T-helper 2 cell treated with Interferon-gamma antibody and Interleukin-4, amounts not matched to agents 5 μg/mL and 100 μg/mL, for 36 hours (primary cell): ENCODE measurements around the gene FBLIM1.
A peak's percentile ranks its signal among the peaks of the same experiment; 100 is the strongest.
"Not testable (repeated sequence)": the region's sequence is repeated elsewhere in the genome, so short reads cannot be mapped to it uniquely, and the experiment has no call there.

Source experiments
- DNase-seq: peaks from one replicate; pipeline ENCODE4 v3.0.0; 2021; ENCODE audit warnings: low spot score
- H3K27ac Mint-ChIP-seq: one replicate; pipeline ENCODE4 v1.8.0; 2021; ENCODE audit warnings: mild to moderate bottlenecking, mixed read lengths
- H3K27me3 Mint-ChIP-seq: one replicate; pipeline ENCODE4 v1.8.0; 2021; ENCODE audit warnings: low read depth, mixed read lengths
- H3K36me3 Mint-ChIP-seq: one replicate; pipeline ENCODE4 v1.8.0; 2021; ENCODE audit warnings: low read depth, mixed read lengths
- H3K4me1 Mint-ChIP-seq: one replicate; pipeline ENCODE4 v1.8.0; 2021; ENCODE audit warnings: low read depth, mixed read lengths
- H3K4me3 Mint-ChIP-seq: one replicate; pipeline ENCODE4 v1.8.0; 2022; ENCODE audit warnings: mild to moderate bottlenecking, moderate library complexity, mixed read lengths
- H3K9me3 Mint-ChIP-seq: one replicate; pipeline ENCODE4 v1.8.0; 2021; ENCODE audit warnings: mixed read lengths

Gene FBLIM1

DNA sequence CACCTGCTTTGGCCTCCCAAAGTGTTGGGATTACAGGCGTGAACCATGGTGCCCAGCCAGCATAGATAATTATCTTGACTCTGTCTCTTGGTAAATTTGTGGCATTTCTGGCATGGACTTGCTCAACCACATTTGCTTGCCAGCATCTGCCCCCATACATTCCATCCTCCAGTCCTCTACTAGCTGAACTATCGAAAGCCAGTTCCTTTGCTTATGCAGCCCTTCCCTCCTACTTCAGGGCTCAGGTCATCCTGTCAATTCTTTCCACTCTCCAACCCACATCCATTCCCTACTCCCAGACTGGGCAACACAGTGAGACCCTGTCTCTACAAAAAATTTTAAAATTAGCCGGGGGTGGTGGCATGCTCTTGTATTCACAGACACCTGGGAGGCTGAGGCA is 61.9 kb downstream of the FBLIM1 start:
- H3K27me3 Mint-ChIP-seq: no peaks in the 10 kb centered on the region
- H3K36me3 Mint-ChIP-seq: no peaks in the 10 kb centered on the region
- no peaks in the 10 kb centered on the region for H3K9me3 Mint-ChIP-seq
- no peak overlapping the region for H3K4me3 Mint-ChIP-seq
- peaks cover 6% of the 10 kb centered on the region for H3K4me1 Mint-ChIP-seq
- H3K27ac Mint-ChIP-seq: no peak overlapping the region
- no peak for DNase-seq

DNA sequence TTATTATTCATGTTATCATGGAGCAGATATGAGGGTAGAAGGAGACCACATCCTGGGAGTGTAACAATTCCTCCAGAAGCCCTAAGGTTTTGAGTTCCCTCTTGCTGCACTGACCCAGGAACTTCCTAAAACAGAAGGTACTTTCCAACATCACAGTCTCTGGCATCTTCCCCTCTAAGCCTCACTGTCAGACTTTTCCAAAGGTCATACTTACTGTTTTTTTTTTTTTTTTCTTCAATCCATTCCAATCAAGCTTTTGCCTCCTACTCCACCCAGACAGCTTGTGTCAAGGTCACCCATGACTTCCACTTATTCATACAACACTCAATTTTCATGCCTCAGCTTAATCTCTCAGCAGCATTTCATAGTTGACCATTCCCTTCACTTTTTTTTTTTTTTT is 67.2 kb downstream of the FBLIM1 start:
- H3K4me3 Mint-ChIP-seq: no peak overlapping the region
- H3K4me1 Mint-ChIP-seq: peaks cover 12% of the 10 kb centered on the region
- H3K9me3 Mint-ChIP-seq: no peaks in the 10 kb centered on the region
- no peaks in the 10 kb centered on the region for H3K36me3 Mint-ChIP-seq
- H3K27me3 Mint-ChIP-seq: no peaks in the 10 kb centered on the region
- H3K27ac Mint-ChIP-seq: no peak overlapping the region
- no peak for DNase-seq

DNA sequence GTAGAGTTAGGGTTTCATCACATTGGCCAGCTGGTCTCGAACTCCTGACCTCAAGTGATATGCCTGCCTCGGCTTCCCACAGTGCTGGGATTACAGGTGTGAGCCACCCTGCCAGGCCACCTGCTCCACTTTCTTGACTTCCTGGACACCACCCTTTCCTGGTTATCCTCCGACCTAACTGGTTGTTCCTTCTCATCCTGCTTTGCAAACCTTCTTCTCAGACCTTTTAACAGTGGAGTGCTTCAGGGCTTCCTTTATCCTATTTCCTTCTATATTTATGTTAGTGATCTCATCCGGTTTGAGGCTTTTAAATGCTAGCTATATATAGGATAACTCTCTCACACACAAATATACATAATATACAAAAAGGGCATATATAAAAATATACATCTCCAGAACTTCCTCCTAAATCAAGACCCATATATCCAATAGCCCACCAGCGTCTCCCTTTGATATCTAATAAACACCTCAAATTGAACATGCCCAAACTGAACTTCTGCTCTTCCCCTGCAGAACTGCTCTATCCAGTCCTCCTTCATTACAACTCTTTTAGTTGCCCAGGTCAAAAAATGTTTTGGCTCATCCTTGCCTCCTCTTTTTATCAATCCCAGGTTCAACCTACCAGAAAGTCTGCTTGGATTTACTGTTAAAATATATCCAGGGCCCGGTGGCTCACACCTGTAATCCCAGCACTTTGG is 68.4 kb downstream of the FBLIM1 start:
- Mint-ChIP-seq H3K36me3 (peaks cover 4% of the 10 kb centered on the region), H3K4me3 (no peak overlapping the region), H3K27ac (no peak overlapping the region), H3K9me3 (no peaks in the 10 kb centered on the region), H3K4me1 (peaks cover 16% of the 10 kb centered on the region), H3K27me3 (no peaks in the 10 kb centered on the region)
- DNase-seq: no peak

DNA sequence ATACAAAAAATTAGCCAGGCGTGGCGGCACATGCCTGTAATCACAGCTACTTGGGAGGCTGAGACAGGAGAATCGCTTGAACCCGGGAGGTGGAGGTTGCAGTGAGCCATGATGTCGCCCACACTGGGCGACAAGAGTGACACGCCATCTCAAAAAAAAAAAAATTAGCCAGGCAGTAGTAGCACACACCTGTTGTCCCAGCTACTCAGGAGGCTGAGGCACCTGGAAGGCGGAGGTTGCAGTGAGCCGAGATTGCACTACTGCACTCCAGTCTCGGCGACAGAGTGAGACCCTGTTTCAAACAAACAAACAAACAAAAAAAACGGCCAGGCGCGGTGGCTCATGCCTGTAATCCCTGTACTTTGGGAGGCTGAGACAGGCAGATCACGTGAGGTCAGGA is 69.0 kb downstream of the FBLIM1 start:
- not testable (repeated sequence) for H3K27me3 Mint-ChIP-seq, H3K4me3 Mint-ChIP-seq, DNase-seq, H3K27ac Mint-ChIP-seq, H3K36me3 Mint-ChIP-seq, H3K9me3 Mint-ChIP-seq
- H3K4me1 Mint-ChIP-seq: peaks cover 16% of the 10 kb centered on the region

DNA sequence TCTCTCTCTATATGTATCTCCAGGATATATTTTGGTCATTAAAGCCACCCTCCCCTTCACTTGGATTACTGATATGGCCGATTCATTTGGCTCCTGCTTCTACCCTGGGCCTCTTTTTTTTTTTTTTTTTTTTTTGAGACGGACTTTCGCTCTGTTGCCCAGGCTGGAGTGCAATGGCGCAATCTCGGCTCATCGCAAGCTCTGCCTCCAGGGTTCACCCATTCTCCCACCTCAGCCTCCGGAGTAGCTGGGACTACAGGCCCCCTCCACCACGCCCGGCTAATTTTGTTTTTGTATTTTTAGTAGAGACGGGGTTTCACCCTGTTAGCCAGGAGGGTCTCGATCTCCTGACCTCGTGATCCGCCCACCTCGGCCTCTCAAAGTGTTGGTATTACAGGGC is 70.3 kb downstream of the FBLIM1 start:
- H3K27me3 Mint-ChIP-seq, H3K27ac Mint-ChIP-seq, H3K9me3 Mint-ChIP-seq, H3K4me3 Mint-ChIP-seq, DNase-seq, H3K36me3 Mint-ChIP-seq: not testable (repeated sequence)
- peaks cover 20% of the 10 kb centered on the region for H3K4me1 Mint-ChIP-seq

DNA sequence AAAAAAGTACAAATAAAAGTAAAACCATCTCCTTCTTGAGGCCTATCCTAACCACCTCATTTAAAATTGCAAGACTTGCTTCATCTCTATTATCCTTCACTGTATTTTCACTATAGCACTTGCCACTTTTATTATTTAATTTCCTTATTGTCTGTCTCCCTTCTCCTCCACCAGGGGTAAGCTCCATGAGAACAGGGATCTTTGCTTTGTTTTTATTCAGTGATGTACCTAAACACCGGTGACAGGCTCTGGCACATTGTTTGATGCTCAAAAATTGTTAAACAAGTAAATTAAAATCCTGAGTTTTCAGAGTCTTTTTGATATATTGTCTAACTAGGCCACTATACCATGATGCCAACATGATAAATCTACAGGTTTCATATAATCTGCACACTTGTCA is 71.7 kb downstream of the FBLIM1 start:
- Mint-ChIP-seq H3K4me3 (no peak overlapping the region), H3K27ac (peak overlapping the region; percentile 3), H3K4me1 (peaks cover 20% of the 10 kb centered on the region)

DNA sequence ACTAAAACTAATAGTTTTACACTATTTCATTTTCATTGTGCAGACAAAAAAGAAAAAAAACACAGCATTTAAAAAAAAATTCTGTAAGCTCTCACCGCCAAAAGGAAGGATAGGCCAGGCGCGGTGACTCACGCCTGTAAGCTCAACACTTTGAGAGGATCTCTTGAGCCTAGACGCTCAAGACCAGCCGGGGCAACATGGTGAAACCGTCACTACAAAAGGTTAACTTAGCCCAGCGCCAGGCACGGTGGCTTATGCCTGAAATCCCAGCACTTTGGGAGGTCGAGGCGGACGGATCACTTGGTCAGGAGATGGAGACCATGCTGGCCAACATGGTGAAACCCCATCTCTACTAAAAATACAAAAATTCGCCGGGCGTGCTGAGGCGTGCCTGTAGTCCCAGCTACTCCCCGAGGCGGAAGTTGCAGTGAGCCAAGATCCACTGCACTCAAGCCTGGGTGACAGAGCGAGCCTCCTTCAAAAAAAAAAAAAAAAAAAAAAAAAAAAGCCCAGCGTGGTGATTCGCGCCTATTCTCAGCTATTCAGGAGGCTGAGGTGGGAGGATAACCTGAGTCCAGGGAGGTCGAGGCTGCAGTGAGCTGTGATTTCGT is 74.6 kb downstream of the FBLIM1 start:
- Mint-ChIP-seq H3K36me3 (peaks cover 18% of the 10 kb centered on the region), H3K4me1 (peaks cover 32% of the 10 kb centered on the region), H3K27me3 (peaks cover 2% of the 10 kb centered on the region), H3K4me3 (peak overlapping the region; percentile 96), H3K27ac (peak overlapping the region; percentile 98), H3K9me3 (no peaks in the 10 kb centered on the region)
- DNase-seq: peak; percentile 49

More for the DNA sequence above, 71.7 kb downstream of the FBLIM1 start:
- H3K27me3 Mint-ChIP-seq: no peaks in the 10 kb centered on the region
- no peak for DNase-seq
- H3K36me3 Mint-ChIP-seq: peaks cover 13% of the 10 kb centered on the region
- no peaks in the 10 kb centered on the region for H3K9me3 Mint-ChIP-seq

DNA sequence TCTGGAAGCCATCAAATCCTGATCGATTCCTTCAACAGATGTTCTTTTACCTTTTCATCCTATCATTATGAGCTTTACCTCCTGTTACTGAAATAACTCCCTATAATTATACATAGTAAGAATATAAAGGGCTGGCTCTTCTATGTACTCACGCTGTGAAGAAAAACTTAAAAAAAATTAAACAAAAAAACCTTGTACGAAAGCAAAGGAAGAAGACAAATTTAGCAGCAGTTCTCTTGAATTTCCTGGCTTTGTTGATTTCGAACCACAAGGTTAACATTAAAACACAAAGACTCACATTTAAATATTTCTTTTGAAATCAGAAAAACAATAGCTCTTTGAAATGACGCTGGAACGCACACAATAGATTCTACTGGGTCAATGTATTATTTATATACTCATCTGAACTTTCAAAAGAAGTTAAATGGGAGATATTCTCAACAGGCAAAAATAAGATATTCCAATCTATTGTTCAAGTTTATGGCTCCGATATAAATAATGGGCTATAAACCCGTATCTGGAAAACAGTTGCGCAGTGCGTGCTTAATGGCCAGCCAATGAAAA is 75.3 kb downstream of the FBLIM1 start:
- DNase-seq: no peak
- H3K27ac Mint-ChIP-seq: peak overlapping the region; percentile 98
- H3K27me3 Mint-ChIP-seq: peaks cover 2% of the 10 kb centered on the region
- no peaks in the 10 kb centered on the region for H3K9me3 Mint-ChIP-seq
- peak overlapping the region; percentile 96 for H3K4me3 Mint-ChIP-seq
- peaks cover 32% of the 10 kb centered on the region for H3K4me1 Mint-ChIP-seq
- H3K36me3 Mint-ChIP-seq: peaks cover 18% of the 10 kb centered on the region

DNA sequence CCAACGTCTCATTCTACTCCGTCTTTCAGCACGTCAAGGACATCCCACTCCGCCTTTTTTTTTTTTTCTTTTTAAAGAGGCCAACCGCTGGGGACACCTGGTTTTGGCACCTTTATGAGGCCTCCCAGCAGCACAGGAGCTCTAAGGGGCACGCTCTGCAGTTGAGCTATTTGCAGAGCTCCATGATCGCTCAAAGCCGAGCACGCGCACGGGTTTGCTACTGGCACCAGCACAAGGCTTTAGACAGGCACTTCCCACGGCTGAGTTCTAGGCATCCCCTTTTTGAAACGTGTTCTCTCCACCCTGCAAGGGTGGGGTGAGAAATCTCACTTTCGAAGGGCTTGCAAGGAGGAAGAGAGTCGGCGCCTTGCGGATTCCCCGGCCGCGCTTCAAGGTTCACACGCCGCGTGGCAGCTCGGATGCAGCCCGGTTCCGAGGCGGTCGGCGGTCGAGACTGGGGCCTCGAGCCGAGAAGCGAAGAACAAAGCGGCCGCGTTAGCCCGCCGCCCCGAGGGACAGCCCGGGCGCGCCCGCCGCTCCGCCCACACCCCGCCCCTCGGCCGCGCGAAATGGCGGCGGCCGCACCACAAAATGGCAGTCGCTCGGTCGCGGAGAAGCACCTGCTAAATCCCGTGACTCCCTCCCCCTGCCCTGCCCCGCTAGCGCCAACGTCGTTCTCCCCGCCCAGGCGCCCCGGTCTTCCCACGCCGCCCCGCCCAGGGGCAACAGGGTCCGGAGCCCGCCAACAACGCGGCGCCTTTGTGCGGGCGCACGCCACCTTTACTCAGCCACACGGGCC is 76.0 kb downstream of the FBLIM1 start:
- H3K4me1 Mint-ChIP-seq: peaks cover 31% of the 10 kb centered on the region
- H3K9me3 Mint-ChIP-seq: no peaks in the 10 kb centered on the region
- peak; percentile 90 for DNase-seq
- peaks cover 2% of the 10 kb centered on the region for H3K27me3 Mint-ChIP-seq
- peaks cover 18% of the 10 kb centered on the region for H3K36me3 Mint-ChIP-seq
- peak overlapping the region; percentile 96 for H3K4me3 Mint-ChIP-seq
- H3K27ac Mint-ChIP-seq: peak overlapping the region; percentile 98

DNA sequence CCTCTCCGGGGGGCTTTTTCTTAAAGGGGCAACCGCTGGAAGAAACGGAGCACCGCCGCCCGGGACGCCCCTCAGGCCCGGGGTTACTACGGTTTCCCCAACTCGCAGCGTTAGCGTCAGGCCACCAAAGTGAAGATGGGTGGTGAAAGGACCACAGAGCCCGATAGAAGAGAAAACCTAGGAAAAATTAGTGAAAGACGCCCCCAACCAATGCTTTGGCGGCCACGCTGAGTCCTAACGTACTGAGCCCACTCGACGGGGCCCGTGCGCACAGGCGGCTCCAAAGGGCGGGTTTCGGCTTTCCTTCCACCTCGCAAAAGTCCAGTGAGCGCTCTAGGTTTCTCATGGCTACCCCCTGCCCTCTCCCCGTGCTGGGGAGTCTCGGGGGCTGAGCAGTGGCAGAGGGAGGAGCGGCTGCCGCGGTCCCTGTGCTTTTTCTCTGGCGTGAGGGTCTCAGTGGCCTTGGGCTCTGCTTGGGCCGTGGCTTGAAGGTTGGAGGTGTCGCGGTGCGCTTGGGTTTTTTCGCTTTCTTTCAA is 76.7 kb downstream of the FBLIM1 start:
- H3K4me3 Mint-ChIP-seq: peak overlapping the region; percentile 96
- no peaks in the 10 kb centered on the region for H3K9me3 Mint-ChIP-seq
- peaks cover 18% of the 10 kb centered on the region for H3K36me3 Mint-ChIP-seq
- H3K27me3 Mint-ChIP-seq: peaks cover 2% of the 10 kb centered on the region
- peak overlapping the region; percentile 98 for H3K27ac Mint-ChIP-seq
- H3K4me1 Mint-ChIP-seq: peaks cover 24% of the 10 kb centered on the region
- no peak for DNase-seq

DNA sequence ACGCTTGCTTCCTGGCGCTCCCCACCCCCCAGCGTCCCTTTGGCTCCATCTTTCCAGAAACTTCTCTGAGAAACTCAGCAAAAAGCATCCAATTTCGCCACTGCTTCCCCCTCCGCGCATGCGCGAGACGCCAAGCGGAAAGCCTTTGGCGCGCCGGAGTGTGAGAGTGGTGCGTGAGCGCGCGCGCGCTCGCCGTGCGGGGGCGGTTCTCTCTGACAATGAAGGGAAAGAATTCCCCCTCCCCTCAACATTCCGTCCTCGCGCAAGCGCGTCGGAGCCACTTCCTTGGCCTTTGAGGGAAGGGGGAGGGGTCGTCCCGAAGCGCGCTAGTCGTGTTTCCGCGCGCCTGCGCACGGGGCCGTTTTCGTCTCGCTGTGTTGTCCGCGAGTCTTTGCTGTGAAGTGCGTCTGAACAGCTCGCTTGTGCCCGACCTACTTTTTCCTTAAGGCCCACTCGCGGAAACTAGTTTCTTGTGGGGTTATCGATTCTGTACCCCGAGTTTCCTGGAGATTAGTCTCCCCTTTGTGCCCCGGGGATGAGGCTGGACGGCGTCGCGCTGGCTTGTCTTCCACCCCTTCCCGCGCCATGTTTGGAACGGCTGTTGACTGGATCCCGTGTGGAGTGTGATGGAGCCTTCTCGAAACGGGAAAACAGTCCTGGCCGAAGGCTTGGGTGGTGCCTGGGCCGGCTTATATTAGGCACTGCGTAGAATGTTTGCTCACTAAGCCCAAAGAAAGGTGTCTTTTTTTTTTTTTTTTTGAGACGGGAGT is 77.3 kb downstream of the FBLIM1 start:
- Mint-ChIP-seq H3K27me3 (peaks cover 2% of the 10 kb centered on the region), H3K27ac (peak overlapping the region; percentile 98), H3K4me1 (peaks cover 22% of the 10 kb centered on the region), H3K36me3 (peaks cover 18% of the 10 kb centered on the region), H3K9me3 (no peaks in the 10 kb centered on the region), H3K4me3 (peak overlapping the region; percentile 96)
- DNase-seq: peak; percentile 99
